Ishikawa (cell line): ENCODE results near the gene RHO.

ENCODE experiments used
- CEBPB ChIP-seq: IDR thresholded peaks from 2 replicates; pipeline ENCODE4 v1.6.1; 2012
- CREB1 ChIP-seq: IDR thresholded peaks from 2 replicates; pipeline ENCODE4 v1.6.1; 2012; ENCODE audit warnings: low read depth
- EGR1 ChIP-seq: IDR thresholded peaks from 2 replicates; pipeline ENCODE4 v1.6.1; 2012
- EP300 ChIP-seq: IDR thresholded peaks from 2 replicates; pipeline ENCODE4 v1.6.1; 2012; ENCODE audit warnings: borderline replicate concordance
- FOXM1 ChIP-seq: IDR thresholded peaks from 2 replicates; pipeline ENCODE4 v1.6.1; 2012; ENCODE audit warnings: low read depth, borderline replicate concordance
- NFIC ChIP-seq: IDR thresholded peaks from 2 replicates; pipeline ENCODE4 v1.6.1; 2012
- RAD21 ChIP-seq: IDR thresholded peaks from 2 replicates; pipeline ENCODE4 v1.6.1; 2012; ENCODE audit warnings: low read depth
- TAF1 ChIP-seq: IDR thresholded peaks from 2 replicates; pipeline ENCODE4 v1.6.1; 2012; ENCODE audit warnings: low read depth, mild to moderate bottlenecking
- TCF12 ChIP-seq: IDR thresholded peaks from 2 replicates; pipeline ENCODE4 v1.6.1; 2012; ENCODE audit warnings: low read depth
- TEAD4 ChIP-seq: IDR thresholded peaks from 2 replicates; pipeline ENCODE4 v1.6.1; 2012
- YY1 ChIP-seq: IDR thresholded peaks from 2 replicates; pipeline ENCODE4 v1.6.1; 2012; ENCODE audit warnings: low read depth
- ZBTB7A ChIP-seq: IDR thresholded peaks from 2 replicates; pipeline ENCODE4 v1.6.1; 2012; ENCODE audit warnings: low read depth
- TF ChIP-seq, protein P1 (sequence below): IDR thresholded peaks from 2 replicates; pipeline ENCODE4 v1.6.1; 2012
- TF ChIP-seq, protein P2 (sequence below): IDR thresholded peaks from 2 replicates; pipeline ENCODE4 v1.6.1; 2012
- TF ChIP-seq, protein P3 (sequence below): IDR thresholded peaks from 2 replicates; pipeline ENCODE4 v1.6.1; 2012; ENCODE audit warnings: low read depth, mild to moderate bottlenecking

Gene RHO

DNA sequence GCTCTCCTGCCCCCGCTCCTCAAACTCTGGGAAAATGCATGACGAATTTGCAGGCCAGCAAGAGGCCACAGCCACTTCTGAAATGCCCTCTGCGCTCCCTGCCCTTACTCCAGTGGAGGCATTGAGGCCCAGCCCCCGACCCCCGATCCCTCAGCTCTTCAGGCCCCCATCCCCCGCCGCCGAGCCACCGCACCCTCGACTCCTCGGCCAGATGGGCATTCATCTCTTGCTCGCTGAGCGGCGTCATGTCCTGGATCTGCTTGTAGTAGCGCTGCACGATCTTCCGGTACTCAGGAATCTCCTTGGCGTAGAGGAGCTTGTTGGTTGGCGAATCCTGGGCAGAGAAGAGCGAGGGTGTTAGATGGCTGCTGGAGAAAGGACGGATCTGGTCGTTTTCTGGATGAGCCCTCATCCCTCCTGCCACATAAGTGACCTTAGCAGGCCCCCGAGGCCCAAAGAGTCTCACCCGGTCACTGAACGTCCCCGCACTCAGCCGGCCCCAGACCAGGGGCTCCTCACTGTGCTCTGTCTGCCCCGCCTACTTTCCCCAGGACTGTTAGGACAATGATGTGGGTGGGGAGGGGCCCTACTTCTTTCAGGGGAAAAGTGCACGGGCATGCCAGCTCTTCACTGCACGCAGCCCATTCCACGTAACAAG is 28.6 kb downstream of the RHO start:
- TF ChIP-seq TAF1 (no peak), ZBTB7A (no peak), TCF12 (no peak)
- TF ChIP-seq, protein P1, sequence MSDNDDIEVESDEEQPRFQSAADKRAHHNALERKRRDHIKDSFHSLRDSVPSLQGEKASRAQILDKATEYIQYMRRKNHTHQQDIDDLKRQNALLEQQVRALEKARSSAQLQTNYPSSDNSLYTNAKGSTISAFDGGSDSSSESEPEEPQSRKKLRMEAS: no peak

DNA sequence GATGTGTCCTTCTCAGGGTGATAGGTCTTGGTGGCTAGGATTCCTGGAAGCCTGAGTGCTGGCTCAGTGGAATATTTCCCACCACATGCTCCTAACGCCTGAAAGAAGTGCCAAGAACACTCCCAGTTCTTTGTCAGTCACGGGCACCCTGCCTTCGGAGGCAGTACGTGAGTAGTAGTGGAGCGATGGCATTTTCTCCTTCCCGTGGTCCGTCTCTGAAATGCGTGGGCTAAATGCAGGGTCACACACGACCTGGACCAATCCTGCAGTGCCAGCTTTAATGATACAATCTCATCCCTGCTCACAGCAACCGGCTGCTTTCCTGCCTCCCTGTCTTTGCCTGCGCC is 29.1 kb downstream of the RHO start:
- TF ChIP-seq EP300 (no peak), CREB1 (no peak), EGR1 (no peak), TAF1 (0 out of 2 replicates have a peak, but pooled peaks have one; percentile 3), CEBPB (no peak), FOXM1 (no peak), RAD21 (no peak)
- TF ChIP-seq, protein P2, sequence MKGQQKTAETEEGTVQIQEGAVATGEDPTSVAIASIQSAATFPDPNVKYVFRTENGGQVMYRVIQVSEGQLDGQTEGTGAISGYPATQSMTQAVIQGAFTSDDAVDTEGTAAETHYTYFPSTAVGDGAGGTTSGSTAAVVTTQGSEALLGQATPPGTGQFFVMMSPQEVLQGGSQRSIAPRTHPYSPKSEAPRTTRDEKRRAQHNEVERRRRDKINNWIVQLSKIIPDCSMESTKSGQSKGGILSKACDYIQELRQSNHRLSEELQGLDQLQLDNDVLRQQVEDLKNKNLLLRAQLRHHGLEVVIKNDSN: no peak

DNA sequence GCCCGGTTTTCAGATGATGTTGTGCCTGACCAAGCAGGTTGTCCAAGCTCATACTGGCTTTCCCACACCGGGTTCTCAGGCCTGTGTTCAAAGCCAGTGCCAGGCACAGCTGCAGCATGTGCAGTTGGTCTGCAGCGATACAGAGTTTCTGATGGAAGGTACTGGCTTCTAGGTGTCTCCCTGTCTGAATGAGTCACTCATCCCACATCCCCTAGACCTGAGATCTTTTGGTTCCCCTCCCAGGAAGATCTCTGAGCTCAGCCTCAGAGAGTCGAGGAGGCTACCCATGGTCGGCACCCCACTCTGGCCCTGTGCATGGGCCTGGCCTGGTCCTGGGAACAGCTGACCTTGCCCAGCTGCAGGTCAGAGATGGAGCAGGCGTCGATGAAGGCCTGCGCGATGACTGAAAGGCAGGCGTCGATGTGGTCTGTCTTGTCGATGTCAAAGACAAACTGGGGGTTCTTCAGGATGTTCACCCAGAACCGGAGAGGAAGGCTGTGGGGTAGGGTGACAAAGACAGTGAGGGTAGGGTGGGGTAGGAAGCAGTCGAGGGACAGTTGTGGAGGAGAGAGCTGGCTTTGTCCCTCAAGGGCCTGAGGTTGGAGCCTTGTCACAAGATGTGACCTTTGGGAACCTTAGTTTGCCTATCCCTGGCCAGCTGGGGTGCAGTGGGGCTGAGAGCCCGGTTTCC is 29.8 kb downstream of the RHO start:
- TF ChIP-seq EGR1 (no peak), TEAD4 (no peak), CEBPB (no peak), EP300 (no peak), ZBTB7A (no peak), CREB1 (no peak), YY1 (no peak), TCF12 (no peak), NFIC (no peak), RAD21 (no peak), TAF1 (no peak), FOXM1 (no peak)
- TF ChIP-seq, protein P2: no peak
- TF ChIP-seq, protein P1: no peak
- TF ChIP-seq, protein P3, sequence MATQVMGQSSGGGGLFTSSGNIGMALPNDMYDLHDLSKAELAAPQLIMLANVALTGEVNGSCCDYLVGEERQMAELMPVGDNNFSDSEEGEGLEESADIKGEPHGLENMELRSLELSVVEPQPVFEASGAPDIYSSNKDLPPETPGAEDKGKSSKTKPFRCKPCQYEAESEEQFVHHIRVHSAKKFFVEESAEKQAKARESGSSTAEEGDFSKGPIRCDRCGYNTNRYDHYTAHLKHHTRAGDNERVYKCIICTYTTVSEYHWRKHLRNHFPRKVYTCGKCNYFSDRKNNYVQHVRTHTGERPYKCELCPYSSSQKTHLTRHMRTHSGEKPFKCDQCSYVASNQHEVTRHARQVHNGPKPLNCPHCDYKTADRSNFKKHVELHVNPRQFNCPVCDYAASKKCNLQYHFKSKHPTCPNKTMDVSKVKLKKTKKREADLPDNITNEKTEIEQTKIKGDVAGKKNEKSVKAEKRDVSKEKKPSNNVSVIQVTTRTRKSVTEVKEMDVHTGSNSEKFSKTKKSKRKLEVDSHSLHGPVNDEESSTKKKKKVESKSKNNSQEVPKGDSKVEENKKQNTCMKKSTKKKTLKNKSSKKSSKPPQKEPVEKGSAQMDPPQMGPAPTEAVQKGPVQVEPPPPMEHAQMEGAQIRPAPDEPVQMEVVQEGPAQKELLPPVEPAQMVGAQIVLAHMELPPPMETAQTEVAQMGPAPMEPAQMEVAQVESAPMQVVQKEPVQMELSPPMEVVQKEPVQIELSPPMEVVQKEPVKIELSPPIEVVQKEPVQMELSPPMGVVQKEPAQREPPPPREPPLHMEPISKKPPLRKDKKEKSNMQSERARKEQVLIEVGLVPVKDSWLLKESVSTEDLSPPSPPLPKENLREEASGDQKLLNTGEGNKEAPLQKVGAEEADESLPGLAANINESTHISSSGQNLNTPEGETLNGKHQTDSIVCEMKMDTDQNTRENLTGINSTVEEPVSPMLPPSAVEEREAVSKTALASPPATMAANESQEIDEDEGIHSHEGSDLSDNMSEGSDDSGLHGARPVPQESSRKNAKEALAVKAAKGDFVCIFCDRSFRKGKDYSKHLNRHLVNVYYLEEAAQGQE: no peak

DNA sequence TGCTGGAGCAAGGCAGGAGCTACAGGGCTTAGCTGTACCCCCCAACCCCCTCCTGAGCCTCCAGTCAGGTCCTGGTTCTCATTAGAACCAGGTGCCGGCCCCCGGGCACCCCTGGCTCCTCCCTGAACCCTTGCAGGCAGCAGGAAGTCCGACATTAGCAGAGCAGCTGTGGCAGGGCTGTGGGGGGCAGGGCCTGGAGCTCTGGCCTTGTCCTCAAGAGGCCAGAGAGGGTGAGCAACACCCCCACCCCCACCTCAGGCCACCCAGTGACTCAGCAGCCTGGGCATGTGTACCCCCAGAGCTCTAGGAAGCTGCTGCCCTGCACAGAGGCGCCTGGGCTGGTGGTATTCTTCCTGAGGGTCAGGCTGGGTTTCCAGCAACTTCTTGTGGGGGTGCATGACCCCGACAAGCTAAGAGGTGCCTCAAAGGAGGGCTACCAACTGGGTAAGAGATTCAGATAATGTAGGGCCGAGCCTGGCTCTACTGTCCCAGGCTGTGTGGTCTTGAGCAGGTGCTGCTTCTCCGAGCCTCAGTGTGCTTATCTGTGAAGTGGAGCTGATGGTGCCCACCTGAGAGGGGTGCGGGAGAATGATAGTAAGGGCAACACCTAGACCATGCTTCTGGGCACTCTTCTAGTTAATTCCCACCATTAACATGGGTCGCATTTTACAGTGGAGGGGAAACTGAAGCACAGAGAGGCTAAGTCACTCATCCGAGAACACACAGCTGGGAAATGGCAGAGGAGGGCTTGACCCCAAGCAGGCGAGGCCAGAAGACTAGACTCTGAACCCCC is 30.5 kb downstream of the RHO start:
- TF ChIP-seq TCF12: no peak
- TF ChIP-seq EP300: no peak
- TF ChIP-seq RAD21: no peak
- TF ChIP-seq FOXM1: no peak
- TF ChIP-seq TAF1: no peak
- TF ChIP-seq, protein P3: no peak
- TF ChIP-seq, protein P2: no peak
- TF ChIP-seq, protein P1: no peak
- TF ChIP-seq CREB1: no peak
- no peak for TF ChIP-seq NFIC
- no peak for TF ChIP-seq YY1
- no peak for TF ChIP-seq ZBTB7A
- TF ChIP-seq EGR1: no peak
- TF ChIP-seq CEBPB: no peak
- TF ChIP-seq TEAD4: no peak
